ENCODE results near the gene KCNIP4.

DNA sequence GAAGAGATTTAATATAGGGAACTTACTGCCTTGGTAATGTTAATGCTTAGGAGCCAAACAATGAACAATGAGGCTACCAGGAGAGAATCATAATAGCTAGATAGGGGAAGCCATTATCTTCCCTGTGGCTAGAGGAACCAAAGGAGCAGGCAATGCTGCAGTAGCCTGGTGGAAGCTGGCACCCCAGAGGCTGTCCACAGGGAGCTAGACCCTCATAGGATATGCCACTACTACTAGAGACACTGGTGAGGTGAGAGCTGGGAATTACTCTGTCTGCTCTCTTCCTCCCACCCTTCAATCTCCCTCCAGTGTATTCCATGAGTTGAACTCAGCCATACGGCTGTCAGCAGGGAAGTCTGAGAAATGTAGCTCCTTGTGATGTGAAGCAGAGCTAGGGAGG is 601.4 kb downstream of the KCNIP4 start:
- TF ChIP-seq, protein P1, sequence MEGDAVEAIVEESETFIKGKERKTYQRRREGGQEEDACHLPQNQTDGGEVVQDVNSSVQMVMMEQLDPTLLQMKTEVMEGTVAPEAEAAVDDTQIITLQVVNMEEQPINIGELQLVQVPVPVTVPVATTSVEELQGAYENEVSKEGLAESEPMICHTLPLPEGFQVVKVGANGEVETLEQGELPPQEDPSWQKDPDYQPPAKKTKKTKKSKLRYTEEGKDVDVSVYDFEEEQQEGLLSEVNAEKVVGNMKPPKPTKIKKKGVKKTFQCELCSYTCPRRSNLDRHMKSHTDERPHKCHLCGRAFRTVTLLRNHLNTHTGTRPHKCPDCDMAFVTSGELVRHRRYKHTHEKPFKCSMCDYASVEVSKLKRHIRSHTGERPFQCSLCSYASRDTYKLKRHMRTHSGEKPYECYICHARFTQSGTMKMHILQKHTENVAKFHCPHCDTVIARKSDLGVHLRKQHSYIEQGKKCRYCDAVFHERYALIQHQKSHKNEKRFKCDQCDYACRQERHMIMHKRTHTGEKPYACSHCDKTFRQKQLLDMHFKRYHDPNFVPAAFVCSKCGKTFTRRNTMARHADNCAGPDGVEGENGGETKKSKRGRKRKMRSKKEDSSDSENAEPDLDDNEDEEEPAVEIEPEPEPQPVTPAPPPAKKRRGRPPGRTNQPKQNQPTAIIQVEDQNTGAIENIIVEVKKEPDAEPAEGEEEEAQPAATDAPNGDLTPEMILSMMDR (IDR thresholded peaks at IDR 0.05), result no peak
- no peak for TF ChIP-seq POLR2A (IDR thresholded peaks at IDR 0.05)

Measured in heart left ventricle (tissue), 13 donors.